ENCODE data around the gene RPS3. TPM values are rescaled to one million over a fixed set of nuclear protein-coding genes. Genes with fewer than 3 reads are reported as not detected.

The RPS3 gene
- total and polyA plus RNA-seq, 2 donors (not counting 3 experiments of a cell fraction or from before 2014, with no cell fraction given): 2,973 to 3,734 TPM

GRCh38 chr11:75425422-75425821 lies 26.1 kb downstream of the RPS3 start:
- peaks cover 0 to 6% of the 10 kb centered on the region in 2 experiments for H3K36me3 ChIP-seq (ENCODE audit: control insufficient read depth in 2 of 2, extremely low read depth in 1 of 2, insufficient read depth in 2 of 2, low read length in 2 of 2)
- ChIA-PET POLR2A (no interaction called here), CTCF (interaction anchor here (0.8 to 2.2 kb wide), 6 partner anchors 9 to 145 kb away, joined by 3 to 9 read pairs (median 6); no protein-coding TSS in a partner anchor)
- no peak overlapping the region for H3K4me2 ChIP-seq (ENCODE audit: insufficient read depth, low read length)
- H3K9me3 ChIP-seq (replicated peaks; ENCODE audit: control insufficient read depth, insufficient read depth, low read length): no peaks in the 10 kb centered on the region
- DNase-seq (ENCODE audit: low read depth, low spot score) (no peak), FAIRE-seq (no peak)
- dilution Hi-C loops (cut with MboI; ENCODE audit: extremely low pct_ligation_motif_present, low sequenced_read_pairs) (no loop called here), intact Hi-C loops (cut with micrococcal nuclease) (loop anchor here (5.0 kb wide), 1 partner anchor 38 kb away; no protein-coding TSS in a partner anchor)
- TF ChIP-seq CTCF (IDR thresholded peaks at IDR 0.05; ENCODE audit: extremely low read depth in 1 of 2, insufficient read depth in 1 of 2, low read depth in 1 of 2, low read length in 2 of 2) (peak; percentile 24 to 25), EZH2 (IDR thresholded peaks at IDR 0.05; ENCODE audit: borderline replicate concordance, low read depth, low read length, severe bottlenecking) (no peak)
- H2AFZ ChIP-seq (ENCODE audit: low read depth, low read length): no peak overlapping the region
- H3K4me3 ChIP-seq (replicated peaks in 1 of 3; ENCODE audit: insufficient read depth in 1 of 3, low read depth in 1 of 3, low read length in 3 of 3): no peak overlapping the region
- no peaks in the 10 kb centered on the region for H3K9me1 ChIP-seq (replicated peaks; ENCODE audit: control insufficient read depth, extremely low read depth, insufficient read depth, low read length)
- BruUV-seq (replicated peaks): no TSS peak
- H3K79me2 ChIP-seq (ENCODE audit: control insufficient read depth, insufficient read depth, low read length): no peaks in the 10 kb centered on the region
- H4K20me1 ChIP-seq (replicated peaks; ENCODE audit: control insufficient read depth, extremely low read depth, insufficient read depth, low read length): no peaks in the 10 kb centered on the region
- H3K27me3 ChIP-seq (ENCODE audit: control insufficient read depth in 2 of 2, insufficient read depth in 2 of 2, low read length in 2 of 2): peaks cover under 1 to 6% of the 10 kb centered on the region in 2 experiments
- no peak overlapping the region for H3K9ac ChIP-seq (replicated peaks; ENCODE audit: extremely low read depth, insufficient read depth, low read length)
- H3K4me1 ChIP-seq (ENCODE audit: control insufficient read depth, extremely low read depth, insufficient read depth, low read length): peaks cover 4% of the 10 kb centered on the region
- no peak overlapping the region for H3K27ac ChIP-seq (ENCODE audit: insufficient read depth, low read depth, low read length)

GRCh38 chr11:75426720-75427086 lies 27.4 kb downstream of the RPS3 start:
- Histone ChIP-seq H3K9me1 (replicated peaks; ENCODE audit: control insufficient read depth, extremely low read depth, insufficient read depth, low read length) (no peaks in the 10 kb centered on the region), H3K27ac (ENCODE audit: insufficient read depth, low read depth, low read length) (no peak overlapping the region), H2AFZ (ENCODE audit: low read depth, low read length) (no peak overlapping the region), H3K79me2 (ENCODE audit: control insufficient read depth, insufficient read depth, low read length) (no peaks in the 10 kb centered on the region), H3K4me1 (ENCODE audit: control insufficient read depth, extremely low read depth, insufficient read depth, low read length) (peaks cover 9% of the 10 kb centered on the region), H3K27me3 (ENCODE audit: control insufficient read depth in 2 of 2, insufficient read depth in 2 of 2, low read length in 2 of 2) (peaks cover 12 to 19% of the 10 kb centered on the region in 2 experiments), H3K9me3 (replicated peaks; ENCODE audit: control insufficient read depth, insufficient read depth, low read length) (no peaks in the 10 kb centered on the region), H3K36me3 (ENCODE audit: control insufficient read depth in 2 of 2, extremely low read depth in 1 of 2, insufficient read depth in 2 of 2, low read length in 2 of 2) (peaks cover 0 to 6% of the 10 kb centered on the region in 2 experiments), H3K9ac (replicated peaks; ENCODE audit: extremely low read depth, insufficient read depth, low read length) (no peak overlapping the region), H3K4me3 (replicated peaks in 1 of 3; ENCODE audit: insufficient read depth in 1 of 3, low read depth in 1 of 3, low read length in 3 of 3) (no peak overlapping the region), H3K4me2 (ENCODE audit: insufficient read depth, low read length) (no peak overlapping the region), H4K20me1 (replicated peaks; ENCODE audit: control insufficient read depth, extremely low read depth, insufficient read depth, low read length) (no peaks in the 10 kb centered on the region)
- no peak for FAIRE-seq
- ChIA-PET CTCF (interaction anchor here (1.9 to 2.2 kb wide), 2 partner anchors 10 to 147 kb away, joined by 6 read pairs; no protein-coding TSS in a partner anchor), POLR2A (no interaction called here)
- DNase-seq (ENCODE audit: low read depth, low spot score): no peak
- dilution Hi-C loops (cut with MboI; ENCODE audit: extremely low pct_ligation_motif_present, low sequenced_read_pairs) (no loop called here), intact Hi-C loops (cut with micrococcal nuclease) (loop anchor here (5.0 kb wide), 1 partner anchor 39 kb away; no protein-coding TSS in a partner anchor)
- BruUV-seq (replicated peaks): no TSS peak
- TF ChIP-seq POLR2AphosphoS5 (IDR thresholded peaks at IDR 0.05; ENCODE audit: insufficient read depth, low read depth, low read length) (no peak), MYC (IDR thresholded peaks at IDR 0.05; ENCODE audit: low read depth, low read length) (no peak), JUN (IDR thresholded peaks at IDR 0.05; ENCODE audit: borderline replicate concordance, insufficient read depth, insufficient read length, low read depth) (no peak), EZH2 (IDR thresholded peaks at IDR 0.05; ENCODE audit: borderline replicate concordance, low read depth, low read length, severe bottlenecking) (no peak), CTCF (IDR thresholded peaks at IDR 0.05; ENCODE audit: extremely low read depth in 1 of 2, insufficient read depth in 1 of 2, low read depth in 1 of 2, low read length in 2 of 2) (no peak), GATA2 (IDR thresholded peaks at IDR 0.05; ENCODE audit: insufficient read depth, insufficient read length, low read depth, low read length) (no peak), POLR2A (IDR thresholded peaks at IDR 0.05; ENCODE audit: low read depth, low read length) (no peak), MAX (IDR thresholded peaks at IDR 0.05; ENCODE audit: insufficient read depth, insufficient read length) (no peak), FOS (IDR thresholded peaks at IDR 0.05; ENCODE audit: borderline replicate concordance, insufficient read depth, low read length) (no peak)

Measured in endothelial cell of umbilical vein (primary cell).